HepG2 (cell line): ENCODE data around the gene PTGDR2. TPM values are rescaled to one million over a fixed set of nuclear protein-coding genes. Genes with fewer than 3 reads are reported as not detected.

Experiments
- polyA plus RNA-seq, 8 experiments: library from polyadenylated mRNA; depleted of rRNA in 3 of 8; stranded (reverse) in 7 of 8; unstranded in 1 of 8; fragments of >200 nt; fragmentation: Illumina TruSeq in 4 of 8; extraction: Trizol in 4 of 8; gene quantifications; 2 replicates each; pipeline versions ENCODE4 v1.2.1 to v1.2.3, GENCODE V29; 2011 to 2016; ENCODE audit warnings: low read depth in 4 of 8, missing spikeins in 1 of 8, mixed read lengths in 1 of 8; ENCODE audit not compliant: insufficient read depth in 1 of 8
- total RNA-seq, 5 experiments: library from RNA; depleted of rRNA; stranded (reverse); fragments of >200 nt; fragmentation: Illumina TruSeq; extraction: Trizol; gene quantifications; 2 replicates each; pipeline ENCODE4 v1.2.3, GENCODE V29; 2016; ENCODE audit warnings: low read depth in 1 of 5

PTGDR2 gene
- total and polyA plus RNA-seq, 2 of the 13 experiments (the other 11 are each of a cell fraction or from before 2014, with no cell fraction given), result 1.9 to 2.5 TPM

Other genes starting within 250 kb of the PTGDR2 start
- gene MS4A8, start 156.3 kb downstream of the PTGDR2 start, total RNA-seq (2016; rRNA removed; fragmentation: Illumina TruSeq; extraction: Trizol), result not detected in 2 replicates
- not detected in 2 replicates for gene MS4A8, start 156.3 kb downstream of the PTGDR2 start, polyA plus RNA-seq (2011; rRNA removed)
- not detected in 2 replicates for gene MS4A18, start 131.2 kb downstream of the PTGDR2 start, total RNA-seq (2016; rRNA removed; fragmentation: Illumina TruSeq; extraction: Trizol)
- gene MS4A18, start 131.2 kb downstream of the PTGDR2 start, polyA plus RNA-seq (2011; rRNA removed), result not detected in 2 replicates
- gene MS4A15, start 99.1 kb downstream of the PTGDR2 start, total RNA-seq (2016; rRNA removed; fragmentation: Illumina TruSeq; extraction: Trizol), result not detected in 2 replicates
- gene MS4A15, start 99.1 kb downstream of the PTGDR2 start, polyA plus RNA-seq (2011; rRNA removed), result not detected in 2 replicates
- gene MS4A10, start 70.6 kb downstream of the PTGDR2 start, total RNA-seq (2016; rRNA removed; fragmentation: Illumina TruSeq; extraction: Trizol), result not detected in 2 replicates
- gene MS4A10, start 70.6 kb downstream of the PTGDR2 start, polyA plus RNA-seq (2011; rRNA removed), result not detected in 2 replicates
- gene CCDC86, start 13.8 kb downstream of the PTGDR2 start, total RNA-seq (2016; rRNA removed; fragmentation: Illumina TruSeq; extraction: Trizol), result 37.6 and 46.6 TPM in 2 replicates
- gene CCDC86, start 13.8 kb downstream of the PTGDR2 start, polyA plus RNA-seq (2011; rRNA removed), result 33.8 and 34.4 TPM in 2 replicates
- not detected in 2 replicates for gene ZP1, start 11.6 kb upstream of the PTGDR2 start, total RNA-seq (2016; rRNA removed; fragmentation: Illumina TruSeq; extraction: Trizol)
- gene ZP1, start 11.6 kb upstream of the PTGDR2 start, polyA plus RNA-seq (2011; rRNA removed), result 0.16 and 0.26 TPM in 2 replicates
- 91.1 and 115 TPM in 2 replicates for gene PRPF19, start 50.6 kb upstream of the PTGDR2 start, total RNA-seq (2016; rRNA removed; fragmentation: Illumina TruSeq; extraction: Trizol)
- gene PRPF19, start 50.6 kb upstream of the PTGDR2 start, polyA plus RNA-seq (2011; rRNA removed), result 25.0 and 27.4 TPM in 2 replicates
- gene TMEM109, start 58.2 kb upstream of the PTGDR2 start, total RNA-seq (2016; rRNA removed; fragmentation: Illumina TruSeq; extraction: Trizol), result 10.7 and 18.0 TPM in 2 replicates
- gene TMEM109, start 58.2 kb upstream of the PTGDR2 start, polyA plus RNA-seq (2011; rRNA removed), result 7.7 and 12.2 TPM in 2 replicates
- gene TMEM132A, start 68.5 kb upstream of the PTGDR2 start, total RNA-seq (2016; rRNA removed; fragmentation: Illumina TruSeq; extraction: Trizol), result 8.4 and 32.9 TPM in 2 replicates
- gene TMEM132A, start 68.5 kb upstream of the PTGDR2 start, polyA plus RNA-seq (2011; rRNA removed), result 11.1 and 22.7 TPM in 2 replicates
- gene SLC15A3, start 96.2 kb upstream of the PTGDR2 start, total RNA-seq (2016; rRNA removed; fragmentation: Illumina TruSeq; extraction: Trizol), result 0.58 and 0.77 TPM in 2 replicates
- gene SLC15A3, start 96.2 kb upstream of the PTGDR2 start, polyA plus RNA-seq (2011; rRNA removed), result 0.45 and 1.1 TPM in 2 replicates
- not detected in 2 replicates for gene CD6, start 115.7 kb upstream of the PTGDR2 start, total RNA-seq (2016; rRNA removed; fragmentation: Illumina TruSeq; extraction: Trizol)
- not detected in 2 replicates for gene CD6, start 115.7 kb upstream of the PTGDR2 start, polyA plus RNA-seq (2011; rRNA removed)
- not detected in 2 replicates for gene CD5, start 246.5 kb upstream of the PTGDR2 start, total RNA-seq (2016; rRNA removed; fragmentation: Illumina TruSeq; extraction: Trizol)
- gene CD5, start 246.5 kb upstream of the PTGDR2 start, polyA plus RNA-seq (2011; rRNA removed), result not detected in 2 replicates